Measurements from ENCODE around the gene PLEKHA7. TPM values are rescaled to one million over a fixed set of nuclear protein-coding genes. Genes with fewer than 3 reads are reported as not detected.

The PLEKHA7 gene
- total RNA-seq, 1 donor from 2014 or later: 77.1 TPM

- Mint-ChIP-seq H3K27ac (peak overlapping the region; percentile 50), H3K4me3 (ENCODE audit: low read depth) (no peak overlapping the region), H3K9me3 (ENCODE audit: low read depth) (no peaks in the 10 kb centered on the region), H3K36me3 (ENCODE audit: insufficient read depth) (peaks cover 2% of the 10 kb centered on the region), H3K4me1 (ENCODE audit: low read depth) (peaks cover 25% of the 10 kb centered on the region), H3K27me3 (no peaks in the 10 kb centered on the region)
- DNase-seq (ENCODE audit: low spot score, unreplicated experiment): no peak
- TF ChIP-seq, protein P1, sequence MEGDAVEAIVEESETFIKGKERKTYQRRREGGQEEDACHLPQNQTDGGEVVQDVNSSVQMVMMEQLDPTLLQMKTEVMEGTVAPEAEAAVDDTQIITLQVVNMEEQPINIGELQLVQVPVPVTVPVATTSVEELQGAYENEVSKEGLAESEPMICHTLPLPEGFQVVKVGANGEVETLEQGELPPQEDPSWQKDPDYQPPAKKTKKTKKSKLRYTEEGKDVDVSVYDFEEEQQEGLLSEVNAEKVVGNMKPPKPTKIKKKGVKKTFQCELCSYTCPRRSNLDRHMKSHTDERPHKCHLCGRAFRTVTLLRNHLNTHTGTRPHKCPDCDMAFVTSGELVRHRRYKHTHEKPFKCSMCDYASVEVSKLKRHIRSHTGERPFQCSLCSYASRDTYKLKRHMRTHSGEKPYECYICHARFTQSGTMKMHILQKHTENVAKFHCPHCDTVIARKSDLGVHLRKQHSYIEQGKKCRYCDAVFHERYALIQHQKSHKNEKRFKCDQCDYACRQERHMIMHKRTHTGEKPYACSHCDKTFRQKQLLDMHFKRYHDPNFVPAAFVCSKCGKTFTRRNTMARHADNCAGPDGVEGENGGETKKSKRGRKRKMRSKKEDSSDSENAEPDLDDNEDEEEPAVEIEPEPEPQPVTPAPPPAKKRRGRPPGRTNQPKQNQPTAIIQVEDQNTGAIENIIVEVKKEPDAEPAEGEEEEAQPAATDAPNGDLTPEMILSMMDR (IDR thresholded peaks at IDR 0.05; ENCODE audit: unreplicated experiment): no peak
Measured at GRCh38 chr11:16997624-16998023, 16.6 kb downstream of the PLEKHA7 start.

GRCh38 chr11:16993495-16993894 lies 20.7 kb downstream of the PLEKHA7 start:
- TF ChIP-seq, protein P1 (IDR thresholded peaks at IDR 0.05; ENCODE audit: unreplicated experiment): no peak
- H3K36me3 Mint-ChIP-seq (ENCODE audit: insufficient read depth): peaks cover 7% of the 10 kb centered on the region
- H3K4me3 Mint-ChIP-seq (ENCODE audit: low read depth): no peak overlapping the region
- no peaks in the 10 kb centered on the region for H3K9me3 Mint-ChIP-seq (ENCODE audit: low read depth)
- no peaks in the 10 kb centered on the region for H3K27me3 Mint-ChIP-seq
- H3K27ac Mint-ChIP-seq: no peak overlapping the region
- peaks cover 19% of the 10 kb centered on the region for H3K4me1 Mint-ChIP-seq (ENCODE audit: low read depth)
- no peak for DNase-seq (ENCODE audit: low spot score, unreplicated experiment)

DNA sequence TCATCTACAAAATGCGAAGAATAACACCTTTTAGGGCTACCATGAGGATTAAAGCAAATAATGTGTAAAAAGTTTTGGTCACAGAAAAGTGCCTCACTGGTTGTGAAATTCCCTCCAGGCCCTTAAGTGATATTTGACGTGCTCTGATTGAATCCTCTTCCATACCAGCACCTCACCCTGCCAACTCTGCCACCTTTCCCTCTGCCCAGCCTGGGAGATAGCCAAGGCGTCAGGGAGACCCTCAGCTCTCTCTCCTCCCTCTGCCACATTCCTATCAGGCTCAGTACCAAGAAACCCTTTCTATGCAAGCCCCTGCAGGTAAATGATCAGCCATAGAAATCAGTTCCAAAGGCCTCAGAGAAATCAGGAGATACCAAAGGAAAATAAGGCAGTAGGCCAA lies 21.4 kb downstream of the PLEKHA7 start:
- Mint-ChIP-seq H3K27ac (peak overlapping the region; percentile 91), H3K4me3 (ENCODE audit: low read depth) (no peak overlapping the region)
- TF ChIP-seq, protein P1 (IDR thresholded peaks at IDR 0.05; ENCODE audit: unreplicated experiment): no peak

DNA sequence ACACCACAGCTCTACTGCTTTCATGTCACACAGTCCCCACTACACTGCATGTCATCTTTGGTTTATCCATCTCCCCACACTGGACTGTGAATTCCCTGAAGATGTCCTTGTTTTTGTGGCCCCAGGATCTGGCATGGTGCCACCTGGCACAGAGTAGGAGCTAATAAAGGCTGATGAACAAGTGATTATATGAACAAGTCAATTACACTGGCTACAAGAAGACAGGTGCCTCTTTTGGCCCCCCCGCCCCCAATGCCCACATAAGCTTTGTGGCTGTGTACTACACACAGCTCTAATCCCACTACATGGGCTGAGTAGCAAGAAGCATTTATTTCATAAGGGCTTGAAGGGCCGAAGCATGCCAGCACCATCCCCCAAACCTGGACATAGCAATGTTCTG lies 24.7 kb downstream of the PLEKHA7 start:
- Mint-ChIP-seq H3K9me3 (ENCODE audit: low read depth) (no peaks in the 10 kb centered on the region), H3K4me3 (ENCODE audit: low read depth) (no peak overlapping the region), H3K36me3 (ENCODE audit: insufficient read depth) (peaks cover 7% of the 10 kb centered on the region), H3K4me1 (ENCODE audit: low read depth) (peaks cover 43% of the 10 kb centered on the region), H3K27ac (no peak overlapping the region), H3K27me3 (no peaks in the 10 kb centered on the region)
- TF ChIP-seq, protein P1 (IDR thresholded peaks at IDR 0.05; ENCODE audit: unreplicated experiment): no peak
- no peak for DNase-seq (ENCODE audit: low spot score, unreplicated experiment)

More for the DNA sequence above, 21.4 kb downstream of the PLEKHA7 start:
- peaks cover 7% of the 10 kb centered on the region for H3K36me3 Mint-ChIP-seq (ENCODE audit: insufficient read depth)
- no peaks in the 10 kb centered on the region for H3K9me3 Mint-ChIP-seq (ENCODE audit: low read depth)
- no peak for DNase-seq (ENCODE audit: low spot score, unreplicated experiment)
- H3K4me1 Mint-ChIP-seq (ENCODE audit: low read depth): peaks cover 19% of the 10 kb centered on the region
- H3K27me3 Mint-ChIP-seq: no peaks in the 10 kb centered on the region

- TF ChIP-seq, protein P1 (IDR thresholded peaks at IDR 0.05; ENCODE audit: unreplicated experiment): no peak
- H3K27ac Mint-ChIP-seq: peak overlapping the region; percentile 94
- H3K27me3 Mint-ChIP-seq: no peaks in the 10 kb centered on the region
- no peaks in the 10 kb centered on the region for H3K9me3 Mint-ChIP-seq (ENCODE audit: low read depth)
- DNase-seq (ENCODE audit: low spot score, unreplicated experiment): peak; percentile 77
- peaks cover 6% of the 10 kb centered on the region for H3K36me3 Mint-ChIP-seq (ENCODE audit: insufficient read depth)
- peaks cover 52% of the 10 kb centered on the region for H3K4me1 Mint-ChIP-seq (ENCODE audit: low read depth)
- H3K4me3 Mint-ChIP-seq (ENCODE audit: low read depth): peak overlapping the region; percentile 33
Measured at GRCh38 chr11:16987205-16987568, 27.0 kb downstream of the PLEKHA7 start.
